GM11168 (cell line): ENCODE measurements around the gene GATAD2A.

Experiments
- in situ Hi-C: fragments of 300-500 bp; cut with MboI; formaldehyde crosslinking; loops from one replicate; pipeline ENCODE4 v1.12.0; 2022; ENCODE audit warnings: low sequenced_read_pairs; ENCODE audit not compliant: unreplicated experiment

GATAD2A gene

DNA sequence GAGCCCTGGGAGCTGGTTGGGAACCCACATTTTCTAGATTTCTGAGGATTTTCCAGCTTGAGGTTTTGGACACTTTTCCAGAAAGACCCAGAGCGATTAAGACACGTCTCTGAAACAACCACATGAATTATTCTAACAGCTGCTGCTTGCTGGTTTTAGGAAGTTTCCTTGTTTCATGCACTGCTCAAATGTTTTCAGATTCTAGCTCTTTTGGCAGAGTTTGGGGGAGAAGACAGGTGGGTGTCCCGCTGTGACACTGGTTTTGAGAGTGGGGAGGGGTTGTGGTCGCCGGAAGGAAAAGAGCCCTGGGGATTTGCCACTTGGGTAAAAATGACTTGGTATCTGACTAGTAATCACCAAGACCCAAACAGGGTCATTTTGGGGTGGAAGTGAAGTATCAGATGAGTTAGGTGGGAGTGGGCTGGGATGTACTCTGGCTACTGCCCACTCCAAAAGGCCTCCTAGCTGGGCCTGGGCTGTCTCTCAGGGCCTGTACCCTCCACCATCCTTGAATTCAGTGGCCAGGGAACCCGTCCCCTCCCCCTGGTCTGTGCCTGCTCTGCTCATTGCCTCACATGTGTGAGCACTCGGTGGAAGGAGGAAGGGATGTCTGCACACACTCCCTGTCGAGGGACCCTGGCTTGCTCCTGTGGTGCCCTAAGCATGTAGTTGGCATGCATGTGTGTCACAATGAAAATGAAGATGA, 13.2 kb downstream of the GATAD2A start:
- in situ Hi-C loops, result loop anchor here (5.0 kb wide), 1 partner anchor 59 kb away; no protein-coding TSS in a partner anchor

DNA sequence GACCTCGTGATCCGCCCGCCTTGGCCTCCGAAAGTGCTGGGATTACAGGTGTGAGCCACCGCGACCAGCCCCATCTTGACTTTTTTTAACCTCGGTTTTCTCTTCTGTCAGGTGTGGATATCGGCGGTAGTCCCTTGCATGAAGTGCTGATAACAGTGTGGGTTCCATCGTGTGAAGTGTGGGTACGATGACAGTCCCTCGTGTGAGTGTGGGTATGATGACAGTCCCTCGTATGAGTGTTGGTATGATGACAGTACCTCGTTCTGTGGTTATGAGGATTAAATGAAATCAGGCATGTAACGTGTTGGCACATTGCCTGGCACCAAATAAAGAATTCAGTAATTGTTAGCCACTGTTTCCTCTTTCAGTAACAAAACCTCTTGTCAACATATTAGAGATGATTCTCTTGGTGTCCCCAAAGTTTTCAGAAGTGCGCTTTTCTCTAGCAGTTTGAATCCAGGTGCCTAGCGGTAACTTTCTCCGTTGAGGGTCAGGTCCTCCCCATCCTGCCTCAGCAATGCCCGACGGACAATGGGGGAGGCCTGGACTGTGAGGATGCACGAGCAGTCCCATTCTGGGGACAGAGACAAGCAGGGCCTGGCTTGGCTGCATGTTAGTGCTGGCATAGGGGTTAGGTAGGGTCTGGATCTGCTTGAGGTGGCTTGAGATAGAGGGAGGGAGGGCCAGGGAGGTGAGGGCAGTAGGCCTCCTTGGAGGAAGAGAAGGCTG, 15.3 kb downstream of the GATAD2A start:
- in situ Hi-C loops, result no loop called here

DNA sequence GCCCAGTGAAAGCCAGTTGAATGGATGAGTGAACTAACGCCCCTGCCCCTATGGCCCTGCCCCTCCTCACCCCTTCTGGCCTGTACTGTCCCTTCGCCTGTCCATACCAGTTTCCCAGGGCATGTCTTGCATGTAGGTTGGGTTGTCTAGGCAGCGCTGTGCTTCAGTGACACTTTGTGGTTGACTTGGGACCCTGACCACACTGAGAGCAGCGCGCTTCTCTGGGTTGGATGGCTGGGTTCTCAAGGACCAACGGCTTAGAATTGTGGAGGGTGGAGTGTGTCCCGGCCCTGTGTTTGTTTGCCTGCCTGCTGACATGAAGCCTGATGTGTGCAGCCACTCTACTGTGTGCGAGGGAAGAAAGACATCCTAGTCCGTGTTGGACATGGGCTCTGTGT, 15.8 kb downstream of the GATAD2A start:
- in situ Hi-C loops, result no loop called here

GRCh38 chr19:19422156-19422555, 16.7 kb downstream of the GATAD2A start:
- in situ Hi-C loops, result no loop called here

DNA sequence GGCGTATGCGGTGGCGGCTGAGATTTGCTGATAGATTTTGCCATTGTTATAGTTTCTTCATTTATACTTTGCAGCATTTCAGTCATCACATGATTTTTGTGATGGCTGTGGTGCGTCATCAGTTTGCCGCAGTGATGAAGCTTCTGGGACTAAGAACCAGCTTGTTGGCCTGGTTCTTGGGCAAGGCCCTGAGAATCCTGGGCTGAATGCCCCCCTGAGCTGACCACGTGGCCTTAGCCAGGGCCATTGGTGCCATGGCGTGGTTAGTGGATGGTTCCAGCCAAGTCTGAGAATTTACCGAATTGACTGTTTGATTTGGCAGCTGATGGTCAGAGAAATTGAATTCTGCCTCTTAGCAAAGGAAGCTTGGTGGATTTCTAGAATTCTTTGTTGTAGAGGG, 17.8 kb downstream of the GATAD2A start:
- in situ Hi-C loops, result no loop called here

DNA sequence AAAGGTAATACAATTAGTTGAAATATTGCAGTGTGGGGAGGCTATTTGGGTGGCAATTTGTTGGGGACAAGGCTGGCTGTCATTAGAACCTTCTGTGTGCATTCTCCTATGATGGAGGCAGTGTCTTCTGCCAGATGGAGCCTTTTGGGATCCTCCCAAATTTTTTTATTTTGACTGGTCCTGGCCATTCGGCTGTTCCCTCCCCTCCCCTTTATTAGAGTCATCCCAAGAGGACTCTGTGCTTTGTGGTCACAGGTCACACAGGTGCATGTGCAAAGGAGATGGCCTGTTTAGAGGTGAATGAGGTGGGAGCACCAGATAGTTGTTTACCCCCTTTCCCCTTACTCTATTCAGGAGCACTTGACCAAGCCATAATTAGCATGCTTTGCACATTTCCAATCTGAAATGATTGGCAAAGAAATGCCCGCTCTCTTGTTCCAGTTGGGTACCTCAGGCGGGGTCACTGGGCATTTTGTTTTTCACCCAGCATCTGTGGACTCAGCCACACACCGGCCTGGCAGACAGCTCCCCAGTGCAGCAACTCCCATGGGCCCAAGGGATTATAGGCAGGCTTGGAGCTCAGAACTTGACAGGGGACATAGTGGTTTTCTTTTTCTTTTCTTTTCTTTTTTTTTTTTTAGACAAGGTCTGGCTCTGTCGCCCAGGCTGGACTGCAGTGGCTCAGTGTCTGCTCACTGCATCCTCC, 19.8 kb downstream of the GATAD2A start:
- in situ Hi-C loops, result no loop called here

DNA sequence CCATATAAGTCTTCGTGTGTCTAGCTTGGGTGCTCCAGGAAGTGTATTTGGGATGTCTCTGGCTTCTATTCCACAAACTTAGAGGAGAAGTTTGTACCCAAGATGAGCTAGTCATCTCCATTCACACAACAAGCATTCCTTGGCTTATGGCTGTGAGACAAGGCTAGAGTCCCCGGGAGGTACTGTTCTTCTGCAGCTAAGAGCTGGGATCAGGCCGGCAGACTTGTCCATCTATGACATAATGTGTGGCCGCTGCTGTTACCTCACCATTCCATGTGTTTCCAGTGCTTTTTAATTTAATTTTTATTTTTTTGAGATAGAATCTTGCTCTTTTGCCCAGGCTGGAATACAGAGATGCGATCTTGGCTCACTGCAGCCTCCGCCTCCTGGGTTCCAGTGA, 20.7 kb downstream of the GATAD2A start:
- in situ Hi-C loops, result no loop called here

GRCh38 chr19:19426799-19427198, 21.3 kb downstream of the GATAD2A start:
- in situ Hi-C loops, result no loop called here

- in situ Hi-C loops, result no loop called here
These were observed 21.8 kb downstream of the GATAD2A start for GRCh38 chr19:19427302-19427701.

DNA sequence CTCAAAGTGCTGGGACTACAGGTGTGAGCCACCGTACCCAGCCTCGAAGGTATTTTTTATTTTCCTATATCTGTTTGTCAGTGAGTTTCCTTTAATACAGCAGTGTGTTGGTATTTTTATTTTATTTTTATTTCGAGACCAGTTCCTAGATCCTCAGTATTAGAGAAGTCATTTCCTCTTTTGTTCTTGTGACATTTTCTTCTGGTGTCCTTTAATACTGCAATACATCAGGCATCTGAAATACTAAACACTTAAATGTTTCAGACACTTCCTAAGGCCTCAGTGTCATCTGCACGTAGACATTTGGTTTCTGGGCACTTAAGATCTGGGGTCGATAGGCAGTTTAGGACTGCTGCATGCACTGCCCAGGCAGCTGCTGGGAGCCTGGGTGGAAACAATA, 22.5 kb downstream of the GATAD2A start:
- in situ Hi-C loops, result no loop called here

GRCh38 chr19:19428746-19429145, 23.3 kb downstream of the GATAD2A start:
- in situ Hi-C loops, result no loop called here

DNA sequence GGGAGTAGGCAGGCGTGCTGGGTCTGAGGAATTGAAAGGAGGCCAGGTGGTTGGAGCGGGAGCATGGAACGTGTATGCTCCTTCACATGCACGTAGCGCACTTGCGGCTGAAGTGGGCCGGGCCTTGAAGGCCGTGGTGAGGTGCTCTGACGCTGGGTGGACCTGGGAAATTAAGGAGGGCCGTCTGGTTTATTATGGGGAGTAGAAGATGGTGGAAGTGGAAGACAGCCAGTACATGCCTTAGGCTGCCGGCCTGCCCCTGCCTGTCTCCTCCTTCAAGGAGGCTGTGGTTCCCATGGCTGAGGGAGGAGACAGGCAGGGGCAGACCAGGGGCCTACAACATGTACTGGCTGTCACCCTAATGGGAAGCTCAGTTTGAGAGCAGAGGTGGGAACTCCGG, 23.9 kb downstream of the GATAD2A start:
- in situ Hi-C loops, result no loop called here

DNA sequence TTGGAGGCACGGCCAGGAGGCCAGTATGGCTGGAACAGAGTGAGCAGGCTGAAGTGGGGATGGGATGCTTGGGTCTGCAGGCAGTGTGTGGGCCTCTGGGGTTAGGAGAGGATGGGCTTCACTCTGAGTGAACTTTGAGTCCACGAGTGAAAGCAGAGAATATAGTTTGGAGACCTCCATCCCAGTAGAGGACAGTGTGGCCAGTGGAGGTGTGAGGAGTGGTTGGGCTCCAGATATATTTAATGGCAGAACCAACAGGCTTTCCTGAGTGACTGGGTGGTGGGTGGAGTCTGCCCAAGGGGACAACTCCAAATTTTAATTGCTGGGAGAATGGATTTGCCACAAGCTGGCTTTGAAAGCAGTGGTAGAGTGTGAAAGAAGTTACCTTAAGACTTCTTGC, 27.3 kb downstream of the GATAD2A start:
- in situ Hi-C loops, result no loop called here

- in situ Hi-C loops, result no loop called here
These were observed 28.3 kb downstream of the GATAD2A start for GRCh38 chr19:19433666-19434213.

GRCh38 chr19:19434483-19435045, 29.1 kb downstream of the GATAD2A start:
- in situ Hi-C loops, result no loop called here

DNA sequence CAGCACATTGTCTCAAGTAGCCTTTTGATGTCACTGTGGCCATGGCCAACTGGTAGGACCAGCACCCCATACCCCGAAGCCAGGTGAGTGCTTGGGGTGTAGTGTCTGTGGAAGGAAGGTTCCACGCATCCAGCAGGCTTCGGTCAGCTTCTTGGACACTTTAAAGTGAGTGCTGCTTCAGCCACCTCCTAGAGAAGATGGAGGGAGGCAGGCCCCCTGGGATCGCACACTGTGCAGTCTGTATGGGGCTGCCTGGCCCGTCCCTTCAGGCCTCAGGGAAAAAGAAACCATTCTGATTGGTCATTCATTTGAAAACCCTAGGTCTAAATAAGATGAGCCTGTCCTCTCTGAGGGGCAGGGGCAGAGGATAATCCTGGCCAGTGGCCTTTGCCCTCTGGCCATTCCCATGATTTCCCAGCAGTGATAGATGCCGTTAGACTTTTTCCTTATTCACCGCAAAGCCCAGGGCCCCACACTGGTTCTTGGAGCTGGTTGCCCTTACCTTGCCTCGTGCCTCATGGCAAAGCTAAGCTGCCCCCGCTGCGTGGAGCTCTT, 30.7 kb downstream of the GATAD2A start:
- in situ Hi-C loops, result no loop called here

- in situ Hi-C loops, result no loop called here
These were observed 33.1 kb downstream of the GATAD2A start for GRCh38 chr19:19438366-19439175.

DNA sequence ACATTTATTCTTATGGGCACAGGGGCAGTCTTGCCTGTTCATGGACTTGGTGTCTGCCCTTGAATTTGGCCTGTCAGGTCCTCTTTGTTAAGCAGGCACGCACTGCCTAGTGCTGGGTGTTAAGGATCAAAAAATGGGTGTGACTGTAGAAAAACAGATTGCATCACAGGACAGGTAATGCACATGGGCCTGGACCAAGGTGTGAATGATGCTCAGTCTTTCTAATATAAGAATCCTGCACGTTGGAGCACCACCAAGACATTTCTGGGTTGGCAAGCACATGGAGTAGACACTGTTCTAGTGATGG, 33.7 kb downstream of the GATAD2A start:
- in situ Hi-C loops, result no loop called here

GRCh38 chr19:19443283-19443682, 37.8 kb downstream of the GATAD2A start:
- in situ Hi-C loops, result no loop called here
